Activated B cell treated with CpG ODN at 0.5 μM for 24 hours (primary cell): Measurements from ENCODE around the gene PARM1. TPM values are rescaled to one million over a fixed set of nuclear protein-coding genes. Genes with fewer than 3 reads are reported as not detected.

ENCODE experiments used
- ATAC-seq: fragments of 200-7000 bp; cut with Tn5 transposase; one replicate; pipeline ENCODE4 v1.10.0; 2021; ENCODE audit warnings: low read depth, mild to moderate bottlenecking, moderate library complexity
- CTCF ChIA-PET: fragments of 350-600 bp; sonication (Branson Sonifier 250); formaldehyde crosslinking; loops from one replicate; lab custom pipeline; 2021; ENCODE audit warnings: antibody characterized with exemption; lab: Charles Lee
- POLR2A ChIA-PET: fragments of 350-600 bp; sonication (Branson Sonifier 250); formaldehyde crosslinking; loops from one replicate; lab custom pipeline; 2021; ENCODE audit warnings: antibody characterized with exemption; lab: Charles Lee
- DNase-seq: peaks from one replicate; pipeline ENCODE4 v3.0.0; 2022
- H3K27ac Mint-ChIP-seq: one replicate; pipeline ENCODE4 v1.8.0; 2020; ENCODE audit warnings: mixed read lengths
- H3K27me3 Mint-ChIP-seq: one replicate; pipeline ENCODE4 v1.8.0; 2021; ENCODE audit warnings: mixed read lengths
- H3K36me3 Mint-ChIP-seq: one replicate; pipeline ENCODE4 v1.8.0; 2021; ENCODE audit warnings: low read depth, mixed read lengths
- H3K4me1 Mint-ChIP-seq: one replicate; pipeline ENCODE4 v1.8.0; 2021; ENCODE audit warnings: mixed read lengths
- H3K4me3 Mint-ChIP-seq: one replicate; pipeline ENCODE4 v1.8.0; 2020; ENCODE audit warnings: mild to moderate bottlenecking, mixed read lengths
- H3K9me3 Mint-ChIP-seq: one replicate; pipeline ENCODE4 v1.8.0; 2020; ENCODE audit warnings: mixed read lengths
- intact Hi-C: fragments of 100-400 bp; cut with micrococcal nuclease; formaldehyde crosslinking; loops from one replicate; pipeline ENCODE4 v1.15.1; 2024
- total RNA-seq: library from RNA; stranded (reverse); gene quantifications from 2 replicates; pipeline ENCODE4 v1.2.3, GENCODE V29; 2022
- TF ChIP-seq, protein P1 (sequence below): fragments of 200-600 bp; IDR thresholded peaks from one replicate; pipeline ENCODE4 v1.8.0; 2022; ENCODE audit warnings: antibody characterized with exemption, mild to moderate bottlenecking

PARM1 gene
- total RNA-seq, 1 donor from 2014 or later, result 6.5 TPM

DNA sequence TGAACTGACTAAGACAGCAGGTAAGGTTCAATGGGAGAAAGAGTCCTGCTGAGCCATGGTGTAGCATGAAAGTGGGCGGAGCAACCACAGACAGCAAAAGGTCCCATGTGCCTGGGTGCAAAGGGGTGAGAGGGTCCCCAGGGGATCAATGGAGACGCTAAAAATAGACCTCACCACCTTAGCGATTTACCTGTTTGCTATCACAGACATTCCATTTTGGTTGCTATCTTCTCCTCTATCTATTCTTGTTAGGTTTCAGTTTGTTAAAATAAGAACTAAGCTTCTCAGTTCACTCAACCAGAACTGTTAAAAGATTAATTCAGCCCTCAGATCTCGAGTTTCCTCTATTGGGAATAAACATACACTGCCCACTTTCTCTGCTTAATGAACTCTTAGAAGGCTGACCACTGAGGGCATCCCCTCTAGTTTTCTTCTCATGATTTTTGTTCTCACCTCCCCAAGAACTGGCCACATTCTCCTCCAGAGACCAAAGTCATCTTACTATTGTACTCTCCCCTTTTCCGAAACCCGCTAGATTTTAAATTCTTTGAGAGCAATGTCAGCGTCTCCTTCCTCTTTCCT, 136.7 kb downstream of the PARM1 start:
- POLR2A ChIA-PET, result interaction anchor here (1.0 kb wide), 1 partner anchor 33 kb away, joined by 3 read pairs; no protein-coding TSS in a partner anchor
- intact Hi-C loops, result loop anchor here (5.0 kb wide), 1 partner anchor 33 kb away; no protein-coding TSS in a partner anchor
- TF ChIP-seq, protein P1, sequence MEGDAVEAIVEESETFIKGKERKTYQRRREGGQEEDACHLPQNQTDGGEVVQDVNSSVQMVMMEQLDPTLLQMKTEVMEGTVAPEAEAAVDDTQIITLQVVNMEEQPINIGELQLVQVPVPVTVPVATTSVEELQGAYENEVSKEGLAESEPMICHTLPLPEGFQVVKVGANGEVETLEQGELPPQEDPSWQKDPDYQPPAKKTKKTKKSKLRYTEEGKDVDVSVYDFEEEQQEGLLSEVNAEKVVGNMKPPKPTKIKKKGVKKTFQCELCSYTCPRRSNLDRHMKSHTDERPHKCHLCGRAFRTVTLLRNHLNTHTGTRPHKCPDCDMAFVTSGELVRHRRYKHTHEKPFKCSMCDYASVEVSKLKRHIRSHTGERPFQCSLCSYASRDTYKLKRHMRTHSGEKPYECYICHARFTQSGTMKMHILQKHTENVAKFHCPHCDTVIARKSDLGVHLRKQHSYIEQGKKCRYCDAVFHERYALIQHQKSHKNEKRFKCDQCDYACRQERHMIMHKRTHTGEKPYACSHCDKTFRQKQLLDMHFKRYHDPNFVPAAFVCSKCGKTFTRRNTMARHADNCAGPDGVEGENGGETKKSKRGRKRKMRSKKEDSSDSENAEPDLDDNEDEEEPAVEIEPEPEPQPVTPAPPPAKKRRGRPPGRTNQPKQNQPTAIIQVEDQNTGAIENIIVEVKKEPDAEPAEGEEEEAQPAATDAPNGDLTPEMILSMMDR, result no peak
- no peaks in the 10 kb centered on the region for H3K9me3 Mint-ChIP-seq
- peak overlapping the region; percentile 64 for H3K4me3 Mint-ChIP-seq
- H3K4me1 Mint-ChIP-seq, result peaks cover 21% of the 10 kb centered on the region
- DNase-seq (no peak), ATAC-seq (peak; percentile 82)
- H3K27ac Mint-ChIP-seq, result no peak overlapping the region
- no peaks in the 10 kb centered on the region for H3K27me3 Mint-ChIP-seq
- H3K36me3 Mint-ChIP-seq, result no peaks in the 10 kb centered on the region
- CTCF ChIA-PET, result no interaction called here

GRCh38 chr4:75071317-75071716, 138.4 kb downstream of the PARM1 start:
- ATAC-seq, result no peak
- H3K4me3 Mint-ChIP-seq, result no peak overlapping the region
- no peaks in the 10 kb centered on the region for H3K27me3 Mint-ChIP-seq

GRCh38 chr4:75080888-75081287, 148.0 kb downstream of the PARM1 start:
- POLR2A ChIA-PET, result no interaction called here
- CTCF ChIA-PET, result no interaction called here
- Mint-ChIP-seq H3K36me3 (no peaks in the 10 kb centered on the region), H3K4me3 (no peak overlapping the region), H3K27me3 (peaks cover 2% of the 10 kb centered on the region), H3K9me3 (peaks cover 2% of the 10 kb centered on the region), H3K4me1 (no peaks in the 10 kb centered on the region), H3K27ac (no peak overlapping the region)
- intact Hi-C loops, result no loop called here
- DNase-seq, result no peak
- ATAC-seq, result no peak
- TF ChIP-seq, protein P1, result no peak

More at GRCh38 chr4:75071317-75071716, 138.4 kb downstream of the PARM1 start:
- DNase-seq, result no peak
- intact Hi-C loops, result no loop called here
- Mint-ChIP-seq H3K4me1 (peaks cover 21% of the 10 kb centered on the region), H3K9me3 (peaks cover 4% of the 10 kb centered on the region), H3K27ac (no peak overlapping the region), H3K36me3 (no peaks in the 10 kb centered on the region)
- TF ChIP-seq, protein P1, result no peak
- CTCF ChIA-PET, result no interaction called here
- POLR2A ChIA-PET, result no interaction called here

GRCh38 chr4:75081561-75081960, 148.6 kb downstream of the PARM1 start:
- intact Hi-C loops, result no loop called here

GRCh38 chr4:75087416-75087815, 154.5 kb downstream of the PARM1 start:
- DNase-seq, result no peak
- ChIA-PET CTCF (no interaction called here), POLR2A (no interaction called here)
- intact Hi-C loops, result no loop called here
- TF ChIP-seq, protein P1, result no peak
- no peak overlapping the region for H3K4me3 Mint-ChIP-seq
- H3K36me3 Mint-ChIP-seq, result no peaks in the 10 kb centered on the region
- H3K9me3 Mint-ChIP-seq, result peaks cover 2% of the 10 kb centered on the region
- H3K4me1 Mint-ChIP-seq, result peaks cover 5% of the 10 kb centered on the region
- ATAC-seq, result no peak
- H3K27ac Mint-ChIP-seq, result no peak overlapping the region
- H3K27me3 Mint-ChIP-seq, result peaks cover 2% of the 10 kb centered on the region

More at GRCh38 chr4:75081561-75081960, 148.6 kb downstream of the PARM1 start:
- Mint-ChIP-seq H3K9me3 (peaks cover 2% of the 10 kb centered on the region), H3K27ac (no peak overlapping the region), H3K4me3 (no peak overlapping the region), H3K27me3 (peaks cover 5% of the 10 kb centered on the region), H3K4me1 (no peaks in the 10 kb centered on the region), H3K36me3 (no peaks in the 10 kb centered on the region)
- CTCF ChIA-PET, result no interaction called here
- ATAC-seq (no peak), DNase-seq (no peak)
- TF ChIP-seq, protein P1, result no peak
- POLR2A ChIA-PET, result no interaction called here
